CD14-positive monocyte (primary cell): ENCODE data around the gene WDR91. TPM values are rescaled to one million over a fixed set of nuclear protein-coding genes. Genes with fewer than 3 reads are reported as not detected.

Source experiments
- DNase-seq, 3 donors: peaks; one replicate each; pipeline ENCODE4 v3.0.0-alpha.2; 2011 to 2022
- H2AFZ ChIP-seq: 2 replicates; pipeline ENCODE4 v1.6.0; 2012; ENCODE audit warnings: mild to moderate bottlenecking, low read depth, low read length, inconsistent platforms; ENCODE audit not compliant: insufficient read depth, poor library complexity, severe bottlenecking
- H3K27ac ChIP-seq, 2 donors: 1 replicate in 1 of 2; 2 replicates in 1 of 2; pipeline ENCODE4 v1.5.1; 2012 to 2013; ENCODE audit warnings: low read length in 2 of 2, control low read depth in 1 of 2, inconsistent platforms in 1 of 2, low read depth in 1 of 2, mild to moderate bottlenecking in 1 of 2
- H3K27me3 ChIP-seq, 2 donors: one replicate each; pipeline versions ENCODE4 v1.6.0 to v1.6.1; 2011 to 2013; ENCODE audit warnings: low read length in 2 of 2; ENCODE audit not compliant: control insufficient read depth in 2 of 2, insufficient read depth in 2 of 2
- H3K36me3 ChIP-seq, 2 donors: replicated peaks in 1 of 2; 1 replicate in 1 of 2; 2 replicates in 1 of 2; pipeline versions ENCODE4 v1.5.1 to v1.6.1; 2012 to 2013; ENCODE audit warnings: low read length in 2 of 2, control low read depth in 1 of 2, inconsistent platforms in 1 of 2, mild to moderate bottlenecking in 1 of 2; ENCODE audit not compliant: insufficient read depth in 2 of 2, control insufficient read depth in 1 of 2
- H3K4me1 ChIP-seq, 2 donors: 1 replicate in 1 of 2; 2 replicates in 1 of 2; pipeline versions ENCODE4 v1.5.1 to v1.6.1; 2012 to 2013; ENCODE audit warnings: low read length in 2 of 2, control low read depth in 1 of 2, inconsistent platforms in 1 of 2, mild to moderate bottlenecking in 1 of 2, moderate library complexity in 1 of 2; ENCODE audit not compliant: insufficient read depth in 2 of 2, control insufficient read depth in 1 of 2
- H3K4me2 ChIP-seq: replicated peaks from 2 replicates; pipeline ENCODE3; 2012; ENCODE audit warnings: low read length, moderate library complexity, mild to moderate bottlenecking; ENCODE audit not compliant: poor library complexity, severe bottlenecking; ENCODE audit errors: extremely low read depth
- H3K4me3 ChIP-seq, 3 experiments: fragments of 200-600 bp in 1 of 3; sonication (generic) in 1 of 3; replicated peaks in 1 of 3; 1 replicate in 2 of 3; 2 replicates in 1 of 3; pipeline ENCODE4 v1.5.1; 2011 to 2013; ENCODE audit warnings: low read length in 3 of 3, mild to moderate bottlenecking in 3 of 3, control low read depth in 2 of 3, low read depth in 2 of 3, inconsistent platforms in 1 of 3, moderate library complexity in 1 of 3
- H3K79me2 ChIP-seq: 2 replicates; pipeline ENCODE4 v1.6.0; 2012; ENCODE audit warnings: mild to moderate bottlenecking, control low read depth, inconsistent platforms, low read length, moderate library complexity; ENCODE audit not compliant: insufficient read depth
- H3K9ac ChIP-seq: 2 replicates; pipeline ENCODE4 v1.6.0; 2017; ENCODE audit warnings: low read length, mild to moderate bottlenecking; ENCODE audit not compliant: insufficient read depth, poor library complexity, severe bottlenecking
- H3K9me3 ChIP-seq, 2 donors: replicated peaks in 1 of 2; 1 replicate in 1 of 2; 2 replicates in 1 of 2; pipeline versions ENCODE4 v1.5.1 to v1.6.1; 2012 to 2013; ENCODE audit warnings: low read length in 2 of 2, control low read depth in 1 of 2; ENCODE audit not compliant: control insufficient read depth in 1 of 2, insufficient read depth in 1 of 2
- H4K20me1 ChIP-seq: 2 replicates; pipeline ENCODE4 v1.6.0; 2012; ENCODE audit warnings: mild to moderate bottlenecking, low read length, control low read depth, moderate library complexity; ENCODE audit not compliant: insufficient read depth
- H3K27ac Mint-ChIP-seq, 7 donors: one replicate each; pipeline ENCODE4 v1.8.0; 2020; ENCODE audit warnings: mild to moderate bottlenecking in 7 of 7, mixed read lengths in 7 of 7, moderate library complexity in 6 of 7, inconsistent platforms in 2 of 7
- H3K27me3 Mint-ChIP-seq, 3 donors: one replicate each; pipeline ENCODE4 v1.8.0; 2021 to 2022; ENCODE audit warnings: low read depth in 3 of 3, mild to moderate bottlenecking in 3 of 3, mixed read lengths in 3 of 3, moderate library complexity in 3 of 3, inconsistent platforms in 1 of 3
- H3K36me3 Mint-ChIP-seq, 2 donors: one replicate each; pipeline ENCODE4 v1.8.0; 2020; ENCODE audit warnings: mixed read lengths in 2 of 2, inconsistent platforms in 1 of 2, mild to moderate bottlenecking in 1 of 2
- H3K4me1 Mint-ChIP-seq: one replicate; pipeline ENCODE4 v1.8.0; 2020; ENCODE audit warnings: mild to moderate bottlenecking, mixed read lengths
- H3K4me3 Mint-ChIP-seq, 2 donors: one replicate each; pipeline ENCODE4 v1.8.0; 2020; ENCODE audit warnings: mild to moderate bottlenecking in 2 of 2, mixed read lengths in 2 of 2, moderate library complexity in 1 of 2
- H3K9me3 Mint-ChIP-seq, 7 donors: one replicate each; pipeline ENCODE4 v1.8.0; 2020 to 2022; ENCODE audit warnings: mixed read lengths in 7 of 7, mild to moderate bottlenecking in 6 of 7, moderate library complexity in 6 of 7, inconsistent platforms in 2 of 7
- CTCF ChIP-seq: fragments of 200-600 bp; IDR thresholded peaks from one replicate; pipeline ENCODE4 v1.8.0; 2022; ENCODE audit warnings: antibody characterized with exemption, mild to moderate bottlenecking
- WGBS: methylation state at CpG from one replicate; pipeline ENCODE4 v1.1.5; 2013; ENCODE audit warnings: missing lambda C conversion rate; ENCODE audit not compliant: insufficient coverage; 5-methylcytosine and 5-hydroxymethylcytosine counted together
- intact Hi-C, 2 donors: fragments of 100-400 bp; cut with micrococcal nuclease; formaldehyde crosslinking; loops; one replicate each; pipeline versions ENCODE4 v1.15.0 to v1.15.1; 2023
- polyA plus RNA-seq, 3 donors: library from polyadenylated mRNA; depleted of rRNA in 1 of 3; unstranded in 2 of 3; stranded (reverse) in 1 of 3; fragments of 300-500 nt in 2 of 3; fragments of >200 nt in 1 of 3; fragmentation: Illumina TruSeq in 2 of 3; gene quantifications; 1 replicate in 2 of 3; 2 replicates in 1 of 3; pipeline ENCODE4 v1.2.3, GENCODE V29; 2012 to 2021

WDR91 gene
- polyA plus RNA-seq, 3 donors = 2.5 to 35.0 (median 3.9) TPM

GRCh38 chr7:135204876-135205275, 6.5 kb downstream of the WDR91 start:
- peaks cover 57 to 66% of the 10 kb centered on the region in 2 donors for H3K36me3 ChIP-seq
- H3K27ac Mint-ChIP-seq = peak overlapping the region in 2 of 7 donors; percentile 4 to 54
- peaks cover 4% of the 10 kb centered on the region for H3K79me2 ChIP-seq
- peaks cover 0 to 2% (median 0%) of the 10 kb centered on the region in 3 donors for H3K27me3 Mint-ChIP-seq
- DNase-seq = no peak
- H3K4me3 Mint-ChIP-seq = no peak overlapping the region
- H3K4me1 ChIP-seq = peaks cover 29 to 31% of the 10 kb centered on the region in 2 donors
- WGBS = 100% methylated on average over 2 of the region's 5 CpGs
- H3K4me2 ChIP-seq = no peak overlapping the region
- intact Hi-C loops = loop anchor here in 1 of 2 donors (5.0 kb wide), 1 partner anchor 53 kb away; no protein-coding TSS in a partner anchor
- no peak for TF ChIP-seq CTCF
- H3K9ac ChIP-seq = no peak overlapping the region
- no peaks in the 10 kb centered on the region for H3K9me3 ChIP-seq
- H3K4me1 Mint-ChIP-seq = peaks cover 33% of the 10 kb centered on the region
- no peaks in the 10 kb centered on the region for H3K27me3 ChIP-seq
- H3K27ac ChIP-seq = no peak overlapping the region
- H2AFZ ChIP-seq = no peak overlapping the region
- no peaks in the 10 kb centered on the region for H3K9me3 Mint-ChIP-seq
- H3K4me3 ChIP-seq = no peak overlapping the region
- H3K36me3 Mint-ChIP-seq = peaks cover 70 to 72% of the 10 kb centered on the region in 2 donors
- no peaks in the 10 kb centered on the region for H4K20me1 ChIP-seq

DNA sequence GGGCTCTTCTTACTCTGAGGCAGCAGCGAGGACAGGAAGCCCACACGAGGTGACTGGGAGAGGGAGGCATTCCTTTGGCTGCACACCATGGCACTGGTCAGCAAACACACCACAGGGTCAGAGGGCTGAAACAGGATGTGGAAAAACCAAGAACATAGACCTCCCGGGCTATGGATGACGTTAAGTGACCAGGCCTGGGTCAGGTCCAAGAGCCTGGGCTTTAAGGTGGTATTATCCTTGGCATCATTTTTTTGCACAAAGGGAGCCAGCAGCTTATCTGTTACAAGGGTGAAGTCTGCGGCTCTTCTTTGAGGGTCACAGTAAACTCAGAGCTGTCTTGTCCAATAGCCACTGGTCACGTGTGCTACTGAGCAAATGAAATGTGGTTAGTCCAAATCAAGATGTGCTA, 7.0 kb downstream of the WDR91 start:
- peaks cover 75 to 77% of the 10 kb centered on the region in 2 donors for H3K36me3 Mint-ChIP-seq
- no peaks in the 10 kb centered on the region for H3K9me3 ChIP-seq
- peaks cover 24 to 25% of the 10 kb centered on the region in 2 donors for H3K4me1 ChIP-seq
- no peak overlapping the region for H3K4me2 ChIP-seq
- H3K36me3 ChIP-seq = peaks cover 63 to 71% of the 10 kb centered on the region in 2 donors
- H3K27ac ChIP-seq = no peak overlapping the region
- H3K27me3 Mint-ChIP-seq = peaks cover 0 to 2% (median 0%) of the 10 kb centered on the region in 3 donors
- H3K9me3 Mint-ChIP-seq = no peaks in the 10 kb centered on the region
- intact Hi-C loops = no loop called here
- 99% methylated on average over 5 of the region's 6 CpGs for WGBS
- peak overlapping the region in 1 of 7 donors; percentile 62 for H3K27ac Mint-ChIP-seq
- H3K27me3 ChIP-seq = no peaks in the 10 kb centered on the region
- no peak overlapping the region for H3K4me3 Mint-ChIP-seq
- H3K9ac ChIP-seq = no peak overlapping the region
- no peak overlapping the region for H2AFZ ChIP-seq
- peaks cover 28% of the 10 kb centered on the region for H3K4me1 Mint-ChIP-seq
- no peaks in the 10 kb centered on the region for H3K79me2 ChIP-seq
- no peak for TF ChIP-seq CTCF
- no peak for DNase-seq
- H3K4me3 ChIP-seq = no peak overlapping the region
- no peaks in the 10 kb centered on the region for H4K20me1 ChIP-seq
